SK-N-MC (cell line): ENCODE data around the gene CXADR.

Source experiments
- EZH2 ChIP-seq: fragments of 200-600 bp; sonication (generic); IDR thresholded peaks from one replicate; pipeline ENCODE4 v1.6.1; 2017; ENCODE audit warnings: antibody characterized with exemption
- FOXP2 ChIP-seq: optimal IDR thresholded peaks from 2 replicates; pipeline ENCODE3; 2011; ENCODE audit warnings: mild to moderate bottlenecking, moderate library complexity; ENCODE audit not compliant: insufficient read depth; ENCODE audit errors: extremely low read length, control extremely low read depth
- POLR2AphosphoS5 ChIP-seq: IDR thresholded peaks from 2 replicates; pipeline ENCODE4 v1.6.1; 2012; ENCODE audit warnings: mild to moderate bottlenecking, low read depth, low read length, borderline replicate concordance

DNA sequence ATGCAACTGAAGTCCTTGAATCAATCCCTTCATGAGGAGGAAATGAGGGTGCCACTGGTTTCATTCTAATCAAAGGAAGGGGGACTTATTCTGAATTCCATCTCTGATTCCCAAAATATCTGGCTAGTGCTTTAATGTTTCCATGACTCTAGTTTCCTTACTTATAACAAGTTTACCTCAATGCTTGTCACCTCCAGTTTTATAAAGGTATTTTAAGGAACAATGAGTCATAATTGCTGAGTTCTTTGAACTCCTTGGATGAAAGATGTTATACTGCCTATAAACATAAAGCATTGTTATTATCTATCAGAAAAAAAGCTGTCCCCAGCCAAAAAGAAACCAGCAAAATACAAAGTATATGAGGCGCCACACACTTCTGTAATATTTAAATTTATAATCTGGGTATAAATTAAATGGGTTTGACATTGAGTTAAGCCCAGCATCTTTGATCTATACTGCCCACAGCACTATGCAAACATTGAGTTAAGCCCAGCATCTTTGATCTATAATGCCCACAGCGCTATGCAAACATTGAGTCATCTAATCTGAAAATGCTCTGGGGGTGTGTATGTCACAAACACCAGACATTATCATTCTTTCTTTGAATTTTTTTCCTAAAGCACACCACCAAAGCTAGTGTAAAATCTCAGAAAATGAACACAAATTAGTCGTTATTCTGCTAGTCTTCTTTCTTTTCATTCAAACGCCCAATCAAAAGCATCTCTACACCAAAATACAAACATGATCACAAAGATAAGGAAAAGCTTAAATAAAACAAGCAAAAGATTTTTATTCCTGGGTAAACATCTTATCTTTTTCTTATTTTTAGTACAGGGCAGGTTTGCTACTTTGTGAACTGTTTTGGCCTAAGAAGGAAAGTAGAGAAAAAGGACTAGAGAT is 11.5 kb upstream of the CXADR start:
- TF ChIP-seq POLR2AphosphoS5 = no peak
- TF ChIP-seq EZH2 = no peak
- no peak for TF ChIP-seq FOXP2
